Brain pericyte (primary cell): ENCODE measurements around the gene NOXA1.

Experiments
- DNase-seq: peaks from one replicate; pipeline ENCODE4 v3.0.0-alpha.2; 2012; ENCODE audit warnings: low read depth, low spot score

Gene NOXA1

DNA sequence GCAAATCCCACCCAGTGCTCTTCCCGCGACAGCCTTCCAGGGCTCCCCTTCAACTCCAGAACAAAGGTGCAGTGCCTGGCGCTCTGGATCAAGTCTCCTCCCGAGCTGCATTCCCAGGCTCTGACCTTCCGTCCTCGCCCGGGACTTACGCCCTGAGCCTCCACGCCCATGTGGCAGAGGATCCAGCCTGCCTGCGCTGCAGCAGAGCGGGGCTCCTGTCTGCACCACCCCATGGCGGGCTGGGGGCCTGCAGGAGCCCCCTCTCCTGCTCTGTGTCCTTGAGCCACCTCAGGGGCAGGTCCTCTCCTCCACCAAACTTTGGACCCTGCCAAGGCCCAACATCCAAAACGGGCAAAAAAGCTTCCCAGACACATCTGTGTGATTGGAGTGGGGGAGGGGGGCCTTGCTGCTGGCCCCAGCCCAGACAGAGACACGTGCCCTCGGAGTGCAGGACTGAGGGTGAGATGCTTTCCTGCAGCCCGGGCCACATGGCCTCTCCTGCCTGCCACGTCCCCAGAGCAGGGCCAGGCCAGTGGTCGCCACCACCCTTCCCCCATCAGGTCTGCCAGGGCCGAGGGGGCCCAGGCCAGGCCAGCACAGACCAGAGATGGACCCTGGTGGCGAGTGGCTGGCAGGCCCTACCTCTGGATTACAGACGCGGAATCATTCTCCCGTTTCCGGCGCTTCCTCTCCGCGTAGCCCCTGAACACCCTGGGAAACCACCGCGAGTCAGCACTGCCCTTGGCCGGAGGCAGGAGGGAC is 31.6 kb downstream of the NOXA1 start:
- no peak for DNase-seq

DNA sequence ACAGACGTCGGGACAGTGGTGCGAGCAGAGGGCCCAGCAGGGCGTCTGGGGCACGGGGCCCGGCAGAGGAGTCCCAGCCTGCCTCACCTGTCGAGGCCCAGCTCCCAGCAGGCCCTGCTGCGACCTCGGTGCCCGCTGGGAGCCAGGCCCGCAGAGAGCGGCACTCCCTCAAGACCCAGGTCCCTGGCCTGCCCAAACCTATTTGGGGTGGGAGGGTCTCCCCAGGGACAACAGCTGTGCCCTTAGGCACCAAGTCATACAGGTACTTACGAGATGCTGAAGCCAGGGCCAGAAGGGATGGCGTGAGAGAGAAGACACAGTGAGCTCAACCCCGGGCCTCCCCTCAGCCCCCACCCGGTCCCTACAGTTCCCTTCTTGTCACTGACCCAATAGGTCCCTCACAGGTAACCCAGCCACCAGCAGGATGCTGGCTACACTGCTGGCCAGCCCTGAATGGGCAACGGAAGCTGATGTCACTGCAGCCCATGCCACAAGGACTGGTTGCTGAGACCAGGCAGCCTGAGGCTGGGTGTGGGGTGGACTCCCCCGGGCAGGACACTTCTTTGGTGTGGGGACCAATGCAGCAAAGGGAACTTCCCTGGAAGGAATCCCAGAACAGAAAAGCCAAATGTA is 32.3 kb downstream of the NOXA1 start:
- no peak for DNase-seq

DNA sequence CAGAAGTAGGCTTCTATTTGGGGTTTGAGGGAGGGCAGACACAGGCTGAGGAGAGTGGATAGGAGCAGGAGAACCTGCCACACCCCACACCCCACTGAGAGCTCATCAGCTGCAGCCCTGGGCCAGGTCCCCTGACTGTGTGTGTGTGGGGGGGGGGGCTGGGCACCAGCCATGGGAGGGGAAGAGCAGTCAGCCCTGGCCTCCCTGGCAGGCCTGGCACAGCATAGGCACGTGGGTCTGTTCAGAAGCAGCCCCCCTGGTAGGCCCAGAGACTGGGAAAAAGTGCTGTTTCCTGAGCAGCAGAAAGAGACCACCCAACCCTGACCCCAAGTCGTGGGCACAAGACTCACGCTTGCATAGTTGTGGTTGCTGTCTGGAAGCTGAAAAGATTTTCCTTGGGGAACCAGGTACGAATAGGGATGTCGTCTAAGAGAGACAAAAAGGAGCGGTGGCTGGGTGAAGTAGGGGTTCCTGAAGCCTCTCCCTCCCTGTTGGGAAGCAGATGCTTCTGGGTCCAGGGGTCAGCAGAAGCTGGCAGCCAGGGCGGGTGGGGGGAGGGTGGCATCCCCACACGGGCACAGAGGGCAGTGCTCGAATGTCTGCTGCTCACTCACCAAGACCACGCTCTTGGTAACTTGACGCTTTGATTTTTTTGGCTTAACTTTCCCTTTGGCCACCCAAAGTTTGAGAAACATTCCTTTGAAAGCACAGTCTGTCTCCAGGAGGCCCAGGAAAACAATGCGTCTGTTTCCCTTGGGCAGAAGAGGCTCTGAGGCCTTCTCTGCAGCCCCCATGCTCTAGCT is 33.1 kb downstream of the NOXA1 start:
- peak; percentile 86 for DNase-seq

DNA sequence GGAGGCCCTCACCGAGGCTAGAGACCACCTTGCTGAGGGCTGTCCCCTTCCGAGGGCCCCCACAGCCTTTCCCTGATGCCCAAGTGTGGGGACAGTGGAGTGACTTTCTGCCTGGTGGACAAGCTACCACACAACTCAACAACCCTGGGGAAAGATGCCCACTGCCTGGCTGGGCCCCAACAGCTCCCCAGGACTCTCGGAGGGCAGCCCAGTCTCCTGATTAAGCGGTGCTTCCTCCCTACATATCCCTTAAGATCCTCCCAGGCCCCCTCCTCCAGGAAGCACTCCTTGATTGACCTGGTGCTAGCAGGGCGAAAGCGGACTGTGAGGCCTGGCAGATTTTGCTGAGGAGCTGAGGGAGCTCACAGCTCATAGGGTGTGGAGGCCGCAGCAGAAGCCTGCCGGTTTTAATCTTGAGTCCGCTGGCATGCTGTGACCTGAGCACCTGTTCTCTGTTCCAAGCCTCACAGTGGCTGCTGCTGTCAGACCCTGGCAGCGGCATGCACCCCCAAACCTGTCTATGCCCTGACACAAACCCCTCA is 33.7 kb downstream of the NOXA1 start:
- no peak for DNase-seq

DNA sequence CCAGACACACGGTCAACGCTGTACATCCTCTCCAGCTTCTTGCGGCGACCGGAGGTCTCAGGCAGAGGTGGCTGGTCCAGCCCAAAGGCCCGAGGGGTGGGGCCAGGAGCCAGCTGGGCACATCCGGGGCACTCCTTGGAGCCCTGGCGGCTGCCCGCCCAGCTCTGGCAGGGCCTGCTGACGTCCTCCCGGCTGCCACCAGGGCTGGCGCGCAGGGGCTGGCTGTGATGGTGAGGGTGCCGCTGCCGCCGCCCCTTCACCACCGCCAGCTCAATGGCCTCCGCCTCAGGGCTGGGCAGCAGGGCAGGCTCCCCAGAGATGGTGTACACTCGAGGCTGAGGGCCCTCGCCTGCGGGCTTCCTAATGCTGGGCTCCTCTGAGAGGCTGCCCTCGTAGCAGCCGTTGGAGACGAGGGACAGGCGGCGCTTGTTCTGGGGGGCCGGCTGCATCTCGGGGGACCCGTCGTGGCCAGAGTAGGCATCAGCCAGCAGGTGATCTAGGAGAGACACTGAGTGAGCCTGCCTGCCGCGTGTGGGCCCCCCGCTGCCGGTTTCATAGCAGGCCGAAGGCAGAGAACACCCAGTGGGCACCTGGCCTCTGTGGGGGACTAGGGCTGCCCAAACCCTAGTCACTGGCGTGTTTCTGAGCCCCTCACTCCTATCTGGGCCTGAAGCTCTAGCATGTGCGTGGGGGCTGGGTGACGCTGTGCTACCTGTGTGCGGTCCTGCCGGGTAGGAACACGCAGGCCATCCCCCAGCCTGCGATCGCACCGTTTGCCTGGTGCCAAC is 34.4 kb downstream of the NOXA1 start:
- no peak for DNase-seq

DNA sequence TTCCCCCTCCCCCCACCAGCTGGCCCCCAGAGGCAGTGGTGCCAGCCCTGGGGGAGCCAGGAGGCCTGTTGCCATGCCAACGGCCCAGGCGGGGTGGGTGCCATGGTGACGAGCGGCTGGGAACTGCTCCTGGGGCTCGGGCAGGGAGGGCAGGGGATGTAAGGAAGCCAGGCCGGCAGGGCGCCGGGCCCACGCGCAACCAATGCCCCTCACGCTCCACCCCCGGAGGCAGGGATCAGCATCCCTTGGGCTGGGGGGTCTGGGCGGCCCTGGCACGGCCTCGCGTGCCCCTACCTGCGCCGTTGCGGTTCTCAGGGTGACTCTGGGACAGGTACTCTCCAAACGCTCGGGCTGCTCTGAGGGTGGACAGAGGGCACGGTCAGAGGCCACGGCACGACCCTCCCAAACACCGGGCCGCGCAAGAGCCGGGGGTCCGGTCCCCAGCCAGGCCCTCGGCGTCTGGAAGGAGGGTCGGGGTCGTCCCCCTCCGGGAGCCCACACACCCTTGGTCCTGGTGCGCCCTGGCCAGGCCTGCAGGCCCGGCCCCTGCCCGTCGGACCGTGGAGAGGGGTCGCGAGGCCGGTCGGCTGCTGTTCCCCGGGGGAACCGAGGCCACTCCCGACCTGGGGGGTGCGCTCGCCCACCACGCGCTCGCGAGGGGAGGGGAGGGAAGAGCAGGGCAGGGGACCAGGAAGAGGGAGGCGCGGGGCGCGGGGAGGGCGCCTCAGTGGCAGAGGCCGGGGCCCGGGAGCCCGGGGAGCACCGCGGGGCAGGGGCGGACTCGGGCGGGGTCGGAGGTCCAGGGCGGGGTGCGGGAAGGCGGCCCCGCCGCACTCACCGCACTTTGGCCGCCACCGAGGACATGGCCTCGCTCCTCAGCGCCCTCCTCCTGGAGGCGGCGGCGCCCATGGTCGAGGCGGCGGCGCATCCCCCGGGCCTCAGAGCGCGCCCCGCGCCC is 35.3 kb downstream of the NOXA1 start:
- DNase-seq: no peak

DNA sequence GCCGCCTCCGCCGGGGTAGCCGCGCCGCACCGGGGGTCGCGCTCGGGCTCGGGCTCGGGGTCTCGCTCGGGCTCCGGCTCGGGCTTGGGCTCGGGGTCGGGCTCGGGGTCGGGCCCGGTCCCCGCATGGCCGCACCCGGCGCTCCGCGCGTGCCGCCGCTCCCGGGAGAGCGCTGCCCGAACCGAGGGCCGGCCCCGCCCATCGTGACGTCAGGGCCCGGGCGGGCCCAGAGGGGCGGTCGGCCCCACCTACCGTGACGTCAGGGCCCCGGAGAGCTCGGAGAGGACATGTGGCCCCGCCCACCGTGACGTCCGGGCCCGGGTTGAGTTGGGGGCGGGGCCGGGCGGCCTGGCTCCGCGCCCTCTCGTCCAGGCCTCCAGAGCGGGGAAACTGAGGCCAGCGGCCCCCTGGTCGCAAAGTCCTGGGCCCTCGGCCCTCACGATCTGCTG is 36.0 kb downstream of the NOXA1 start, which contains the start of gene NSMF:
Gene NSMF (minus strand): TSS at position 183 of the 449 bp plus-strand sequence. CDS start 232 bp downstream, outside the sequence.
- no peak for DNase-seq

DNA sequence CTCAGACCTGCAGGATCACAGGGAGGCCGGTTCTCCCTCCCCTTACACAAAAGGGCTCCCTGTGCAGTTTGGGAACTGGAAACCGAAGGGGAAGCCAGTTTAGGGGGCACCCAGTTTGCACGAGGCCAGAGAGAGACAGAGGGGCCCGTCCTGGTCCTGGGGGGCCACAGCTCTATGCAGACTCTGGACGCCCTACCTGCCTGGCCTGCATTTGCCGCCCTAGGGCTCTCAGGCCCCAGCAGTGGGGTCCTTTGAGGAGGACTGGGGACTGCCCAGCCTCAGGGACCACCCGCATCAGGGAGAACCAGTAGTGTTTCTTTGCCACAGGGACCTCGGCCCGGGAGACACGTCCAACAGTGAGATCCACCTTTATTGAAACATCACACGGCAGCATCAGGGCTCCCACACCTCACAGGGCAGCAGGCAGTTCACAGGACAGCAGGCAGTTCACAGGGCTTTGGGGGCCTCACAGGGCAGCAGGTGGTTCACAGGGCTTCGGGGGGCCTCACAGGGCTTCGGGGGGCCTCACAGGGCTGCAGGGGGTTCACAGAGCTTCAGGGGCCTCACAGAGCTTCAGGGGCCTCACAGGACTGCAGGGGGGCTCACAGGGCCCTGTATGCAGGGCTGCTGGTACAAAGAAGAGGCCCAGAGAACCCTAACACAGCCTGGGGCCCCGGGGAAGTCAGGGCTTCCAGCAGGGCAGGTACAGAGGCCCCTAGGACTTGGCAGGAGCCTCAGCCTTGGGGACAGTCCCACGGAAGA is 36.6 kb downstream of the NOXA1 start:
- no peak for DNase-seq

DNA sequence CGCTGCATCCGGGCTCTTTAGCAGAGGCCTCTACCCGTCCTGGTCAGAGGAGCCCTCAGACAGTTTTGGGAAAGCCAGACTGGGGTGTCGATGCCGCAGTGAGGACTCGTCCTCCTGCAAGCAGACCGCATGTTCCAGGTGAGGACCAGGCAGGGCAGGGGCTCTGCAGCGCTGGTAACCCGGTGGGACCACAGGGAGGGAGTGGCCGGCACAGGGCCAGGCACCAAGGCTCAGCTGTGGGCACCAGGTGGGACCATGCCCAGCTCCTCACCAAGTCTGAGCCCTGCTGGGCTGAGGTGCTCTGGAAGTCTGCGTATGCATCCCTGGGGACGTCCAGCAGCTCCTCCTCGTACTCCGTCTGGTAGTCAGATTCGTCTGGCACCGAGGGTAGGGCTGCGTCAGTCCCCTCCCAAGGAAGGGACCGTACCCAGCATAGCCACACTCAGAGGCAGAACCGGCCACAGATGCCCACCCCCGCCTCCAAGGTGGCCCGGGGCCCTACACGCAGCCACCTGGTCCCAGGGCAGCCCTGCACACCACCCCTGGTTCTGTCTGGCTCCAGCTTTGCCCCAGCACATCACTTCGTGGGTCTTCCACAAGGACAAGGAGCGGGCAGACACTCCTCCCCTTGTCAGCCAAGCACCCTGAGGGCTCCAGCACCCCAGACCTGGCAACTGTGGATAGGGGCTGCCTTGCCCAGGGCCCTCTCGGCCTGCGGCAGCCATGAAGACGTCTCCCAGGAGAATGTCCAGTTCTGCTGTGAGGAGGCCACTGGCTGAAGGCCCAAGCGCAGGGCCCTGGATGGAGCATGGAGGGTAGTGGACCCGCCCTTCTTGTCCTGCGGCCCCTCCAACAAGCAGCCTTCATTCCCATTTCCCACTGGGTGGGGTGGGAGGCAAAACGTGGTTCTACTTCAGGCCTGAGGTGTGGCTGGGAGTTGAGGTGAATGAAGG is 37.4 kb downstream of the NOXA1 start:
- no peak for DNase-seq

DNA sequence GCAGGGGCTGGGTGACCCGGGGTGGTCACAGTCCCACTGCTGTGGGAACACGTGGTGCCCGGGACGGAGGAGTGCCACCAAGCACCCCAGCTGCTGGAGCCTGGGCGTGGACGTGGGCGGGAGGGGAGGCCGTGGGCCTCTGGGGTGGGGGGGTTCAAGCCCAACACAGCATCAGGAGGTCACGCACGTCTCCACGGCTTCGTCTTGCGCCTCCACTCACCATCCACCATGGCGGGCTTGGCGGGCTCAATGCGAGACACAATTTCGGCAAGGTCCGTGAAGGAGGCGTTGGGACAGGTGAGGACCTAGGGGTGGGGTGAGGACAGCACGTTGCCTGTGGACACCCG is 38.1 kb downstream of the NOXA1 start:
- no peak for DNase-seq

DNA sequence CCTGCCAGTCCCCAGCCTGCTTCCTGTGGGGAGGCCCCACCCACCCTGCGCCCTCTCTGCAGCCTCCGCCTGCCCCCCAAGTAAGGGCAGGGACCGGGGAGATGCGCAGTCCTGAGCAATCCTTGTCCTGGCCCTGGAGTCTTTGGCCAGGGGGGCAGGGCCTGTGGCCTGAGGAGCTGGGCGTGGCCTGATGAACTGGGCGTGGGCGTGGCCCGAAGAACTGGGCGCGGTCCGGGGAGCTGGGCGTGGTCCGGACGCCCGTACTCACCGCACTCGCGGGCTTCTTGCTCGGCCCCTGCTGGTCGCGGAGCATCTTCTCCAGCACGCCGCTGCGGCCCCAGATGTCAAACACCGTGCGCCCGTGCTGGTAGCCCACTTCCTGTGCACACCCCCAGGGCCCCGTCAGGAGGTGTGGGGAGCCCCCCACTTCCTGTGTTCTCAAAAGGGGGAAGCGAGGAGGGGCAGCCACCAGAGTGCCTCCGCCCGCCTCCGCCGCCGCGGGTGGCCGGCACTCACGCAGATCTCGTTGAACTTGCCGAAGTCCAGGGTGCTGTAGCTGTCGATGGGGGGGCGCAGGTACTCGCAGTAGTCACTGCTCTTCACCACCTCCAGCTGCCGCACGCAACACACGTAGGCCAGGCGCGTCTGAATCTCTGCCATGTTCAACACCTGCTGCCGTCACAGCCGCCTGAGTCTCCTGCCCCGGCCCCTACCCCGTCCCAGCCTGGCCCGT is 38.6 kb downstream of the NOXA1 start:
- no peak for DNase-seq

DNA sequence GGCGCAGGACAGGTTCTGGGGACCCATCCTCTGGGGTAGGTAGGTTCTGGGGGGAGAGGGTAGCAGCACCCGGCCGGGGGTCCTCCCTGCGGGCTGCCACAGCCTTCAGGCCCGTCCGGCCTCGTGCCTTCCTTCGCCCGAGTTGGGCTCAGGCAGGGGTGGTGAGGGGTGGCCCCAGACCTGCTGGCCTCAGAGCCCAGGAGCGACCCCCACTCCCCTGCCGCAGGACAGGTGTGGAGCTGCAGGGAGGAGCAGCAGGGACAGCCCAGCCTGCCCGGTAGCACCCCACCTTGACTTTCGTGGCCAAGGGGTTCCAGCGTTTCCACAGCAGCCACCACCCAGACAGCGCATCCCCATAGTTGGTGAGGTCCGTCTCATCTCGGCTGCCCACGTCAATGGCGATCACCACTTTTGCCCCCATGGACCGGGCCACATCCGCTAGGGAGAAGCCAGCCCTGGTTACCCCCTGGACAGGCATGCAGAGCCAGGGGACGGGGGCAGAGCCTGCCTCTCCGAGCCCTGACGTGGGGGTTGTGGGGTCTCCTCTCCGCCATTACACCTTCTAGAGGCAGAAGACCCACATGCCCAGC is 39.3 kb downstream of the NOXA1 start:
- no peak for DNase-seq

DNA sequence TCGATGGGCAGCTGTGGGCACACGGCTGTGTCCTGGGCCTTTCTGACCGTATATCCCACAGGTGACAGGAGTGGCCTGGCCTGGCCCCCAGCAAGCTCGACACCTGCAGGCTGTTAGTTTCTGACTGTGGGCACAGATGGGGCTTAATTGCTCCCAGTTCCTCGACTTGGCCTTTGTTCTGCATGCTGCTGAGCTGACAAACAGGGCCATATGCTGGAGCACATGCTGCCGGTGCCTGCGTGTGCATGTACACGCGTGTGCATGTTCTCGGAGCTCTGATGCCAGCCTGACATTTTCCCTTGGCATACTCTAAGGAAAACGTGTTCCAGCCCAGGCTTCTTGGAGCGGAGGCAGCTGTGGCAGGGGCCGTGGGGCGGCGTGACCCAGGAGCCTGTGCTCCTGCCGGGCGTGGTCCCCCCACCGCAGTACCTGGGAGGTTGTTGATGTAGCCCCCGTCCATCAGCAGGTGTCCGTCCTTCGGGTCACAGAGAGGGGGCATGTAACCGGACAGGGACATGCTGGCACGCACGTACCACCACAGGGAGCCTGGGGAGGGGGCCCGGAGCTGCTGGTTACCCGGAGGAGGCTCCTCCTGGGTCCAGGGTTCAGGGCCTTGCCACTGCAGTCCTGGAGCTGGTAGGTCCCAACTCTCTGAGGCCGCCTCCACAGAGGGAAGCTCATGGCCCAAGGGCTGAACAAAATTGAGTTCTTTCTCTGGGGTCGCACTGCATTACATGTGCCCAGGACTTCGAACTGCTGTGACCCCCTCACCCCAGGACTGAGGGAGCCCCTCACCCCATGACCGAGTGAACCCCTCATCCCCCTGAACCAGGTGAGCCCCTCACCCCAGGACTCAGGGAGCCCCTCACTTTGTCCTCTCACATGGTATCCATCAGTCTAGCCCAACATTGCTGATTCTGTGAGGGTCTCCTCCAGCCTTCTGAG is 40.1 kb downstream of the NOXA1 start:
- no peak for DNase-seq

DNA sequence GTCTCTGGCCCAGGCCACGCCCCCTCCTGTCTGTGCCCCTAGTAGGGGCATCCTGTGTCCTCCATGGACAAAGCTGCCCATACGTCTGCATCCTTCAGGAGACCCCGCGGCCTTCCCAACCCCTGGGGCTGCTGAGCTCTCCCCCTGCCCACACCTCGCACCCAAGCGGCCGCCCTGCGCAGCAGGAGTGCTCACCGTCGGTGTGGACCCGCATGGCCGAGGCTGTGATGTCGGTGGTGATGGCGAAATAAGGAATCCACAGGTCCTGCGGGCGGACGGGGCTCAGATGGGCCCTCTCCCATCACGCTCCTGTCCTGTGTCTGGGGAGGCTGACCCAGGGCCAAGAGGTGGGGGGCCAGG is 40.7 kb downstream of the NOXA1 start:
- no peak for DNase-seq

DNA sequence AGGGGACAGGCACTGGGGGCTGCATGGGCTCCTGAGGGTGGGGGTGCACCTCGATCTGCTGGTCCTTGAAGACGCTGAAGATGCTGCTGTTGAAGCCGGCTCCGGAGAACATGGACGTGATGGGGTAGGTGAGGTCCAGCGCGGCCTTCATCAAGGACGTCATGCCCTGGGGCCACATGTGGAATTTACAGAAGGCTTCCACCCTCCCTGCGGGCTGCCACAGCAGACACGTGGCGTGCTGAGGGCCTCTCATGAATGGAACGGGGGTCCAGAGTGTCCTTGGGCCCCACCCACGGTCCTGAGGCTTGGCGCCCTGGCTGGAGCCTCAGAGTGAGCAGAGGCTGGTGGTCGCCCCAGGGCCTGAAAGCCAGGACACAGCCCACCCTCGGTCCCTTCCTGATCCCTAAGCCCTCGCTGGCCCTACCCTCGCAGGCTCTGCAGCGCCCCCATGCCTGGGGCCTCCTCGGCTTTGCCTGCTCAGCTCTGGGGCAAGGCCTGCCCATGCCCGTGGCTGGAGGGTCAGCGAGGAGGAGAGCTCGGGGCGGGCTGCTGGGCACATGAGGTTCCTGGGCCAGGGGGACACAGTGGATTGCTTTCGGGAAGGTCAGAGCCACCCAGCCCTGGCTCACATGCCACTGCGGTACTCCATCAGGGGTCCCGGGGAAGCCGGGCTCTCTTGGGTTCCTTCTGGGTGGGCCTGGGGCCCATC is 41.3 kb downstream of the NOXA1 start:
- no peak for DNase-seq
